Upper lobe of right lung (tissue), 1 donor: ENCODE data around the gene TRAPPC4. TPM values are rescaled to one million over a fixed set of nuclear protein-coding genes. Genes with fewer than 3 reads are reported as not detected.
"Not testable (repeated sequence)": the region's sequence is repeated elsewhere in the genome, so short reads cannot be mapped to it uniquely, and the experiment has no call there.

ENCODE experiments used
- ATAC-seq: fragments of 200-7000 bp; cut with Tn5 transposase; one replicate; pipeline ENCODE4 v1.9.1; 2020; ENCODE audit warnings: mild to moderate bottlenecking, moderate library complexity
- DNase-seq: peaks from one replicate; pipeline ENCODE4 v3.0.0-alpha.2; 2020
- H3K27ac ChIP-seq: fragments of 200-600 bp; one replicate; pipeline ENCODE4 v1.8.0; 2022
- H3K27me3 ChIP-seq: fragments of 200-600 bp; one replicate; pipeline ENCODE4 v1.8.0; 2022; ENCODE audit warnings: mild to moderate bottlenecking
- H3K36me3 ChIP-seq: fragments of 200-600 bp; one replicate; pipeline ENCODE4 v1.8.0; 2022
- H3K4me1 ChIP-seq: fragments of 200-600 bp; one replicate; pipeline ENCODE4 v1.8.0; 2022
- H3K4me3 ChIP-seq: fragments of 200-600 bp; one replicate; pipeline ENCODE4 v1.8.0; 2022; ENCODE audit warnings: mild to moderate bottlenecking
- H3K9me3 ChIP-seq: fragments of 200-600 bp; one replicate; pipeline ENCODE4 v1.8.0; 2022
- CTCF ChIP-seq: fragments of 200-600 bp; IDR thresholded peaks from one replicate; pipeline ENCODE4 v1.8.0; 2022; ENCODE audit warnings: antibody characterized with exemption
- intact Hi-C: fragments of 100-400 bp; cut with DNase I; formaldehyde crosslinking; loops from one replicate; pipeline ENCODE4 v1.11.0; 2022
- total RNA-seq: library from RNA; stranded (reverse); fragmentation: NEBNext Ultra II Directional; extraction: Animal tissue kit (Norgen Biotek cat#: 25700); gene quantifications from one replicate; pipeline ENCODE4 v1.2.1, GENCODE V29; 2021
- donor health status: DM: no; HTN: yes; CAD: no; lungs with severe emphysema.

Gene TRAPPC4
- total RNA-seq, 1 donor from 2014 or later = 44.6 TPM

GRCh38 chr11:119016216-119017009 lies 2.2 kb upstream of the TRAPPC4 start:
- intact Hi-C loops = no loop called here
- Histone ChIP-seq H3K4me1 (peaks cover 34% of the 10 kb centered on the region), H3K27ac (no peak overlapping the region), H3K9me3 (no peaks in the 10 kb centered on the region), H3K36me3 (peaks cover 62% of the 10 kb centered on the region), H3K4me3 (peak overlapping the region; percentile 91), H3K27me3 (no peaks in the 10 kb centered on the region)
- ATAC-seq (no peak), DNase-seq (no peak)
- no peak for TF ChIP-seq CTCF

- ATAC-seq, DNase-seq, H3K9me3 ChIP-seq, intact Hi-C loops, H3K27me3 ChIP-seq: not testable (repeated sequence)
- peaks cover 34% of the 10 kb centered on the region for H3K4me1 ChIP-seq
- H3K36me3 ChIP-seq = peaks cover 62% of the 10 kb centered on the region
- peak overlapping the region; percentile 91 for H3K4me3 ChIP-seq
- H3K27ac ChIP-seq = peak overlapping the region; percentile 96
These were observed 1.2 kb upstream of the TRAPPC4 start for GRCh38 chr11:119017377-119017776.

GRCh38 chr11:119019996-119020395 lies 1.4 kb downstream of the TRAPPC4 start:
- no peak for TF ChIP-seq CTCF
- no peak overlapping the region for H3K27ac ChIP-seq
- no peaks in the 10 kb centered on the region for H3K27me3 ChIP-seq
- peak overlapping the region; percentile 91 for H3K4me3 ChIP-seq
- DNase-seq (no peak), ATAC-seq (no peak)
- intact Hi-C loops = no loop called here
- no peaks in the 10 kb centered on the region for H3K9me3 ChIP-seq
- H3K36me3 ChIP-seq = peaks cover 64% of the 10 kb centered on the region
- H3K4me1 ChIP-seq = peaks cover 51% of the 10 kb centered on the region

GRCh38 chr11:119021631-119022030 lies 3.1 kb downstream of the TRAPPC4 start:
- Histone ChIP-seq H3K4me3 (no peak overlapping the region), H3K27ac (no peak overlapping the region), H3K4me1 (peaks cover 44% of the 10 kb centered on the region), H3K27me3 (no peaks in the 10 kb centered on the region), H3K36me3 (peaks cover 58% of the 10 kb centered on the region), H3K9me3 (no peaks in the 10 kb centered on the region)
- no peak for TF ChIP-seq CTCF
- ATAC-seq (no peak), DNase-seq (no peak)
- intact Hi-C loops = no loop called here

- no peak overlapping the region for H3K27ac ChIP-seq
- peaks cover 38% of the 10 kb centered on the region for H3K4me1 ChIP-seq
These were observed 5.2 kb downstream of the TRAPPC4 start for GRCh38 chr11:119023741-119024140.

More at GRCh38 chr11:119023741-119024140, 5.2 kb downstream of the TRAPPC4 start:
- intact Hi-C loops = no loop called here
- no peak for TF ChIP-seq CTCF
- peaks cover 53% of the 10 kb centered on the region for H3K36me3 ChIP-seq
- H3K27me3 ChIP-seq = no peaks in the 10 kb centered on the region
- DNase-seq (no peak), ATAC-seq (no peak)
- no peak overlapping the region for H3K4me3 ChIP-seq
- H3K9me3 ChIP-seq = no peaks in the 10 kb centered on the region
